HL-60/S4 (cell line): ENCODE results near the gene SAA1.
"Not testable (repeated sequence)": the region's sequence is repeated elsewhere in the genome, so short reads cannot be mapped to it uniquely, and the experiment has no call there.

ENCODE experiments used
- in situ Hi-C: fragments of 300-500 bp; cut with MboI; formaldehyde crosslinking; loops from 2 replicates; pipeline ENCODE4 v1.14.3; 2022; ENCODE audit warnings: low sequenced_read_pairs

Gene SAA1

DNA sequence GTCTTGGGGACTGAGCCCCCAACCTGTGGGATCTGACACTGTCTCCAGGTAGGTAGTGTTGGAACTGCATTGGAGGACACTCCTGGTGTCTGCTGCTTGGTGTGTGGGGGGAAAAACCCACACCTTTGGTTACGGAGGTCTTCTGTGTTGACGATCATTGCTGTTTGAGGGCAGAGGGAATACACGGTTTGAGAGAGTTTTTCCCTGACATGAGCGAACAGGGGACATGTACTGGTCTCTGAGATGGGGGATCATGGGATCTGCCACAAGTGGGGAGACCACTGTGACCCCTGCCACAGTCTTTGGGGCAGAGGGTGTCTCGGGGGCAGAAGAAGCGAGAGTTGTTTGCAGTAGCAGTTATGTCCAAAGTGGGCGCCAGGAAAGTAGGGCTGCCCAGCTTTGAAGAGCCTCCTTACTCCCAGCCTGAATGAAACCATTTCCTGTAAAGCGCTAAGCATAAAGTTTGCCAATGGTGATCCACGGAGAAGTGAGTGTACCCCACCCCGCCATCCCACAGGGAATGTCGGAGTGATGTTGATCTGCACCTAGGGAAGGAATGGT lies 12.2 kb upstream of the SAA1 start:
- in situ Hi-C loops, result no loop called here

DNA sequence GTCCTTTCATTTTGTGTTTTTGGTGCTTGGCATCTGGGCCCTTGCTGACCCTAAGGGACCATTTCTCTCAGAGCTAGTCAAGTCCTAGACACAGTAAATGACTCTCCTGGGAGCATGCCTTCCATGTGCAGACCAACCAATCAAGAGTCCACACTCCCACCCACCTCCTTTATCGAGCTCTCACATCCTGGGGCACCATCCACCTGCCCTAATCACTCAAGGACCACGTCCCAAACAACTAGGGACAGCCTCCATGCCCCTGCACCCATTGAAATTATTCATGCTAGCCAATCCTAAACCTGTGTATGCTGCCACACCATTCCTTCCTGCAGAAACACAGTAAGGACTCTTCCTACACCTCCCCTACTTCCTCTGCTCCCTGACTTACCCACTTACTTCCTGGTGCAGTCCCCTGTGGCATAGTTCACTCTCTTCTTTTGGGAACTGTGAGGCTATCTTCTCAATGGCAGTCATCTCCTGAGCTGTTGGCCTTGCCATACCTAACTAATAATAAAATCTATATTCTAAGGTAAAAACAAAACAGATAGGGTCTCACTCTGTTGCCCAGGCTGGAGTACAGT lies 11.2 kb upstream of the SAA1 start:
- in situ Hi-C loops, result no loop called here

DNA sequence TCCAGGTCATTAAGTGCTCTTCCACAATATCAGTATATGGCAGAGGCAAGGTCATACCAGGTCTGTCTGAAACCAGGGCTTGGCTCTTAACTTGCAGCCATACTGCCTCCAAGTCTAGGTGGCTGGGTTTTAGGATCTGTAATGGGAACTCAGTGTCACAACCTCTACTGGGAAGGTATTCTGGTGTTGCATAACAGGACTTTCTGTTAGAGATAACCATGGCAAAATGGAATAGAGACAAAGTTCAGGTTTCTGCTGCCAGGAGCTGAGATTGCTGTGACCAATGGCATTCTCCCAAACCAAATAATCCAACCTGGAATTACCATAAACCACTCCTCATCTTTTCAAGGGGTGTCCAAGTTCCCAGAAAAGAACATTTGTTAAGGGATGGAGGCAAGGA lies 6.8 kb upstream of the SAA1 start:
- in situ Hi-C loops, result no loop called here

DNA sequence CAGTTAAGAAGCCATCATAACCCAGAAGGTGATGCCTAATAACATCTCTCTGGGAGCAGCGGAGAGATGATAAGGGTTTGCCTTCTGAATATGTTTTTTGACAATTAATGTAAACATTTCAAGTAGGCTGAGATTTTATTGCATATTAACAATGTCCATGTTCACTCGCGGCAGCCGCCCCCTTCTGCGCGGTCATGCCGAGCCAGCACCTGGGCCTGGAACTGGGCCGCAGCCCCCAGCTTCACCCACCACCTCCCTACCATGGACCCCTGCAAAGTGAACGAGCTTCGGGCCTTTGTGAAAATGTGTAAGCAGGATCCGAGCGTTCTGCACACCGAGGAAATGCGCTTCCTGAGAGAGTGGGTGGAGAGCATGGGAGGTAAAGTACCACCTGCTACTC lies 4.3 kb upstream of the SAA1 start:
- in situ Hi-C loops, result no loop called here

DNA sequence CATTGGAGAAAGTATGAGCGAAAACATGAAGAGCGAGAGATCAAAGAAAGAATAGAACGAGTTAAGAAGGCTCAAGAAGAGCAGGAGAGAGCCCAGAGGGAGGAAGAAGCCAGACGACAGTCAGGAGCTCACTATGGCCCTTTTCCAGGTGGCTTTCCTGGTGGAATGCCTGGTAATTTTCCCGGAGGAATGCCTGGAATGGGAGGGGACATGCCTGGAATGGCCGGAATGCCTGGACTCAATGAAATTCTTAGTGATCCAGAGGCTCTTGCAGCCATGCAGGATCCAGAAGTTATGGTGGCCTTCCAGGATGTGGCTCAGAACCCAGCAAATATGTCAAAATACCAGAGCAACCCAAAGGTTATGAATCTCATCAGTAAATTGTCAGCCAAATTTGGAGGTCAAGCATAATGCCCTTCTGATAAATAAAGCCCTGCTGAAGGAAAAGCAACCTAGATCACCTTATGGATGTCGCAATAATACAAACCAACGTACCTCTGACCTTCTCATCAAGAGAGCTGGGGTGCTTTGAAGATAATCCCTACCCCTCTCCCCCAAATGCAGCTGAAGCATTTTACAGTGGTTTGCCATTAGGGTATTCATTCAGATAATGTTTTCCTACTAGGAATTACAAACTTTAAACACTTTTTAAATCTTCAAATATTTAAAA lies 3.2 kb upstream of the SAA1 start:
- in situ Hi-C loops, result not testable (repeated sequence)

DNA sequence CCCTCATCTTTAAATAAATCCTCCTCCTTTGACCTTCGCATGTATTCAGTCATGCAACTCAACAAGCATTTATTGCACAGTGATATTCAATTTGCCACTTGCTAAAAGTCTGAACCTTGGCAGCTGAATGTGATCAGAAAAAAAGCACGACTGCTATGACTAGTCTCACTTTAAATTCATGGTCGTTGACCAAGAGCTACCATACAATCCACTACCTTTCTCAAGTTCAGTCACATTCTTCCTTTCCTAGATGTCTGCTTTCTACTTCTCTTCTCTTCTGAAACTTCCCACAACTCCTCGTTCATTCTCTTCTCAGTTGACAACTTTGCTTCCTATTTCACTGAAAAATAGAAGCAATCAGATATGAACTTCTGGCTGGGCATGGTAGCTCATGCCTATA lies 2.0 kb upstream of the SAA1 start:
- in situ Hi-C loops, result no loop called here

DNA sequence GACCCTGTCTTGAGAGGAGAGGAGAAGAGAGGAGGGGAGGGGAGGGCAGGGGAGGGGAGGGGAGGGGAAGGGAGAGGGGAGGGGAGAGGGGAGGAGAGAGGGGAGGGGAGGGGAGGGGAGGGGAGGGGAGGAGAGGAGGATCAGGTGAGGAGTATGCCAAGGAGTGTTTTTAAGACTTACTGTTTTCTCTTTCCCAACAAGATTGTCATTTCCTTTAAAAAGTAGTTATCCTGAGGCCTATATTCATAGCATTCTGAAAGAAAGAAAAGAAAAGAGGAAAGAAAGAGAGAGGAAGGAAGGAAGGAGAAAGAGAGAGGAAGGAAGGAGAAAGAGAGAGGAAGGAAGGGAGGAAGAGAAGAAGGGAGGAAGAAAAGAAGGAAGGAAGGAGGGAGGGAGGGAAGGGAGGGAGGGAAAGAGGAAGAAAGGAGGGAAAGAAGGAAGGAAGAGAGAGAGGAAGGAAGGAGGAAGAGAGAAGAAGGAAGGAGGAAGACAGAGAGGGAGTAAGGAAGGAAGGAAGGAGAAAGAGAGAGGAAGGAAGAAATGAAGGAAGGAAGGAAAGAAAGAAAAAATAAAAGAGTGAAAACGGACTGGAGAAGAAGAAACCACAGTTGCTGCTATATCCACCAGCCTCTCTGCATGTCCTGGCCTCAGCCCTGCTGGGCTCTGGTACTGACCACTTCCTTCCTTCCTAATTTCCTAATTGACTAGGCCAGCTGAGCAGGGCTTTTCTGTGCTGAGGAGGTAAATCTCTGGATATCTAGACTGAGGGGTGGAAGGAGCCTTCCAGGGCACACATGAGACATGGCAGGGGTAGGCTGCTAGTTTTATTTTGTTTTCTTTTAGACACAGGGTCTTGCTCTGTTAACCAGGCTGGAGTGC lies 1.1 kb upstream of the SAA1 start:
- in situ Hi-C loops, result no loop called here

DNA sequence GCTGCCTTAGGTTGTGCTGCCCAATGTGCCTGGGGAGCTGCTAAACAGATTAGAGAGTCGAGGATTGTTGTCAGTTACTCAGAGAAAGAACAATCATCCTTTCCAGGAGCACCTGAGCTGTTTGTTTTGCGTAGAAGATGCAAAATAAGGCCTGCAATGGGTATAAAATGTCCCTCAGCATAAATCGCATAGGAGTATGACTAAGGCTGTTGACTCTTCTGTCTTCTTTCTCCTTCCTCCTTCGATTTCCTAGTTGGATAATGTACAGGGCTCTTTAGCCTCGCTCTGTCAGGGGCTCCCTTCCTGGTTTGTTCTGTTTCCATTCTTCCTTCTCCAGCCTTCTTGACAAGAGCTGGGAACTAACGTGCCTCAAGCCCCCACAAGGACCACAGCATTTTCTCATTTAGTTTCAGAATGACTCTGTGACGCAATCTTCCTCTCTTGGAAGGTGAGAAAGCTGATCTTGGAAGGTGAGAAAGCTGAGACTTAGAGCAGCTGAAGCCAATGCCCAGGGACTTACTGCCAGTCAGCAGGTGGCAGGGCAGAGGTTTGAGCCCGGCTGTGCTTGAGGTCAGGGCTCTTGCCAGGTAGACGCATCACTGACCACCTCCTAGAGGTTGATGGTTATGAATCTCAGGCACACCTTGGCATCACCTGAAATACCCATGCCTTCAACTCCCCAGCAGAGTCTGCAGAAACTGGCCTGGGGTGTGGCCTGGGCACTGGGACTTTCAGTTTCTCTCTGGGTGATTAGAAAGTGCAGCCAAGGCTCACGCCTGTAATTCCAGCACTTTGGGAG lies 1.5 kb downstream of the SAA1 start:
- in situ Hi-C loops, result not testable (repeated sequence)

DNA sequence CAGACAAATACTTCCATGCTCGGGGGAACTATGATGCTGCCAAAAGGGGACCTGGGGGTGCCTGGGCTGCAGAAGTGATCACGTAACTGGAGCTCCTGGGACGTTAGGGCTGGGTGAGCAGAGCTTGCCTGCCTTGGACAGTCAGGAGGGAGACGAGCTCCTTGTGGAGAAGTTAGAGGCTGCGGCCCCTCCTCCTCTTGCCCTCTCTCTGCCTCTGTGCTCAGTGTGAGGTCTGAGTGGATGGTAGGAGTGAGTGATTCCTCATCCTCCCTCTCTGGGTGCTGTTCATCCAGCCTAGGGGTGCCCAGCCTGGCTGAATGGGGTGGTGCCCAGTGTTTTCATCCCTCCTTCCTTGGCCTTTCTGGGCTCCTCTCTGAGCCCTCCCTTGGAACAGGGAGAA lies 3.2 kb downstream of the SAA1 start:
- in situ Hi-C loops, result not testable (repeated sequence)

DNA sequence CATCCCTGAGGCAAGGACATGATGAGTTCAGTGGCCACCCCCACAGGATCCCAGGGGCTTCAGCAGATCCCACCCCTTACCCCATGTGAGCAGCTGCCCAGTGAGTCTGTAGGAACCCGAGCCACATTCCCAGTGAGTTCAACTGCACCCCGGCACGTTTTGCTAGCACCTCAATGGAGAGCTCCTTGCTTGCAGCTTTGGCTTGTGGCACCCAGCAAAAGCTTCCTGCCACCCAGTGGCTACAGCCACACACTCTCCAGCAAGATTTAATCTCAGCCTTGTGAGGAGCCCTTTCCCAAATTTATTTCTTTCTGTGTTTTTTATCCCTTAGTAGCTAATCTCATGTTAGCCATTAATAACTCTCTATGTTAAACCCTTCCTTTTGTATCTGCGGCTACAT lies 4.0 kb downstream of the SAA1 start:
- in situ Hi-C loops, result no loop called here

DNA sequence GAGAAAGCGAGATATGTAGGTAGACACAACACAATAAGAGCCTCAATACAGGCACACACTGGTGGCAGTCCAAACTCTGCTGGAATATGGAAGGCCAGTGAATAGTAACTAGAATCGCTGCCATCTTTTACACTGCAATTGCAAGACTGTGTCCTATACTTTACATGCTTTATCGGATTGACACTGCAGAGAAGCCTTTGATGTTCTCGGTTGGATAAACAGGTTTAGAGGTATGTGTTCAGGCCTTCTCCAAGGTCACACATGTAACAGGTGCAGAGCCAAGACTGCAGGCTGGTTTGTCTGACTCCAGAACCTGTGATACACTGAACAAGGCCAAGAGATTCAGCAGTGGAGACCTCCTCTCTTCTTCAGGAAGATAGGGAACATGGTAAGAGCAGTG lies 5.1 kb downstream of the SAA1 start:
- in situ Hi-C loops, result no loop called here

DNA sequence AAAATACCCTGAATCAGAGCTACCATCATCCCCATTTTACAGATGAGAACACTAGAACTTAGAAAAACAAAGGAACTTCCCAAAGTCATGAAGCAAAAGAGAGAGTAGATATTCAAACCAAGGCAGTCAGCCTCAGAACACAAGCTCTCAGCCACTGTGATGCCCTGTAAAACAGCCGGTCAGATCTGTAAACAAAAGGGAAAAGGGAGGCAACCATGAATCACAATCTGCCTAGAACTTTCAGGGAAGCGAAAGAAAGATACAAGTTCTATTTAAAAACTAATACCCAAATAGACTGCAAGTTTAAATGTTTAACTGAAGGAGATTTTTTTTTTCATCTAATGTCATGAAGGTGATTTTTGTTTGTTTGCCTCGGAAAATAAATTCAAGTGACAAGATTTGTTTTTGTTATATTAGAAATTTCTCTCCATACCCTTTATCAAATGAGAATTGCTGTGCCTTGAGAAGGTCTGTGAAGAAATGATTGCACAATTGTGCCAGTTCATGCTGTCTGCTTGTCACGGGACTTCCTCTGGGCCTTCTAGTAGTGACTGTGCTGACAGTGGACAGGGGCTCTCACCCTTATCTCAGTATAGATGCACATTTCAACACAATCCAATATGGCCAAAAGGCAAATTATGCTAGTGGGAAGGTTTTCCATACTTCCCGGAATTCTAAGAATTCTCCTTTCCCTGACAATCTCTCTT lies 11.7 kb downstream of the SAA1 start:
- in situ Hi-C loops, result no loop called here

DNA sequence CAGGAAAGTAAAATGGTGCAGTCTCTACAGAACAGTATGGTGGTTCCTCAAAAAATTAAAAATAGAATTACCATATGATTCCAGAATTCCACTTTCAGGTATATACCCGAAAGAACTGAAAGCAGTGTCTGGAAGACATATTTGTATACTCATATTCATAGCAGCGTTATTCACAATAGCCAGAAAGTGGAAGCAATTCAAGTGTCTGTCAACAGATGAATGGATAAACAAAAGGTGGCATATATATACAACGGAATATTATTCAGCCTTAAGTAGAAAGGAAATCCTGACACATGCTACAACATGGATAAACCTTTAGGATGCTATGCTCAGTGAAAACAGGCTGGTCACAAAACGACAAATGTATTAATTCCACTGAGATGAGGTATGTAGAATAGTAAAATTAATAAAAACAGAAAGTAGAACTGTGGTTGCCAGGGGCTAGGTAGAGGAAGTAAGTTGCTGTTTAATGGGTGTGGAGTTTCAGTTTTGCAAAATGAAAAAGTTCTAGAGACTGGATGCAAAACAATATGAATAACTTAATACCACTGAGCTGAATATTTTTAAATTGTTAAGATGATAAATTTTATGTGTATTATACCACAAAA lies 14.5 kb downstream of the SAA1 start:
- in situ Hi-C loops, result no loop called here

DNA sequence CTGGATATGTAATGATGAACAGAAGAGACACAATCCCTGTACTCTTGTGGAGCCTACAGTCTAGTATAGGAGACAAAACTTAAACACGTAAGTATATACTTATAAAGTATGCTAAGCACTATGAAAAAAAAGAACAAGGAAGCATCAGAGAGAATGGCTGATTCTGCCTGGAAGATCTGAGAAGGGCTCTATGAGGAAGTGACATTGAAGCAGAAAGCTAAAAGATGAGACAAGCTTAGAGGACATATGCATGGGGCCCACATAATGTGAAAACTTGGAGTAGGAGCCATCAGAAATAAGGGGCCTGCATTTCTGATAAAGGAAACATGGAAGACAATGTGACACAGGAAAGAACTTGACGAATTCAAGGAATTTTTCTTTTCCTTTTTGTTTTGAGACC lies 16.6 kb downstream of the SAA1 start:
- in situ Hi-C loops, result no loop called here

DNA sequence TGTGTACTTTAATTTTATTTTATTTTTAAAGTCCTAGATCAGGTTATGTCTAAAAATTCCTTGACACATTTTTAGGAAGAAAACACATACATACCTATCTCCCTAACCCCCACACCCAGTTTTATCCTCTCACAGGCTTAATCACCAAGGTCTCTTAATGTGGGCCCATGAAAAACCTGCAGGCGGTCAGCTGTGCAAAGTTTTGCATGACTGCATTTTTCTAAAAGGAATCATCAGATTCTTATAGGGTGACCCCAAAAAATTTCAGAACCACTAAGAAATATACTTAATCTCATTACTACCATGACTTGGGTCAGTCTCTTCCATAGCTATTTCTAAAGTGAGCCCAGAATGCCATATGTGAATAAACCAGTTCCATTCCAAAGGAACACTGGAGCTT lies 19.8 kb downstream of the SAA1 start:
- in situ Hi-C loops, result no loop called here

DNA sequence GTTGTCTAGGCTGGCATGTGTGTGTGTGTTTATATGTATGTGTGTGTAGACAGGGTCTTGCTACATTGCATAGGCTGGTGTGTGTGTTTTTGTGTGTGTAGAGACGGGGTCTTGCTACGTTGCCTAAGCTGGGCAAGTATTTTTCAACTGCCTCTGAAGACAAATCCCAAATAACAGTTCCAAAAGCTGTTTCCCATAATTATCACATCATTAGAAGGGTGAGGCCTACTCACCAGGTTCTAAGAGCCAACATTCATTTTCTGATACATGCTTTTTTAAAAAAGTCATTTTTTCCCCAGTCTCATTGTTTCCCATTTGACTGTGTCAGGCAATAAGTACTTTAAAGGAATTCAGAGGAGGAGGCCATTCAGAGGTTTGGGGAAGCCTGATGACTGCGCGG lies 22.8 kb downstream of the SAA1 start:
- in situ Hi-C loops, result no loop called here

DNA sequence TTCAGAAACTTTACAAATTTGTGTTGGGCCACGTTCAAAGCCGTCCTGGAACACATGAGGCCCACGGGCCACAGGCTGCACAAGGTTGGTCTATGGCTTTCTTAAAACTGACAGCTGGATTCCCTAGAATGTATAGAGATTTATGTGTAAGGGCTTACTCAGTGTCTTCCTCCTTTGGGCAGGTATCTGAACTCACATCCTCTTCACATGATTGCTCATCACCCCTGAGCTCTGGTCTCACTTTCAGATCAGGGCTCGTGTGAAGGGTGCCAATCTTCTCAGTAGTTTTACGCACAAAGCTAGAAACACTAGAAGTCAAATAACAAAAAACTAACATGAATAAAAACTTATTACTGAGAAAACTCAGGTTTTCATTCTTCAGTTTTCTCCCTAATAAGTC lies 28.8 kb downstream of the SAA1 start:
- in situ Hi-C loops, result no loop called here

DNA sequence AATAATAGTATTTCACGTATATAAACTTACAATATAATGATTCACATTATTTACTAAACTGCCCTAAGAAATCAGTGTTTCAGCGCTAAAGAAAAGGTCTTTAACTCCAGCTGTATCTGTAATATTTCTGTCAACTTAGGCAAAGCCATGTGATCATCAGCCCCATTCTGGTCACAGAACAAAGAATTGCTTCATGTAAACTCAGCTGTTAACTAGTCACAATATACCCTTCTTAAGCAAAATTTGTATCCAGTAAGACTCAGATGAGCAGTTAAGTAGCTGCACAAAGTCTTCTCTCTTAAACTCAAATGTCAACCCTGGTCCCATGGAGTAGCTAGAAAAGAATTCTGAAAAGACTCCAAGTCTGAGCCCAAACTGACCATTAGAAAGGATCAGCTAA lies 29.3 kb downstream of the SAA1 start:
- in situ Hi-C loops, result no loop called here

DNA sequence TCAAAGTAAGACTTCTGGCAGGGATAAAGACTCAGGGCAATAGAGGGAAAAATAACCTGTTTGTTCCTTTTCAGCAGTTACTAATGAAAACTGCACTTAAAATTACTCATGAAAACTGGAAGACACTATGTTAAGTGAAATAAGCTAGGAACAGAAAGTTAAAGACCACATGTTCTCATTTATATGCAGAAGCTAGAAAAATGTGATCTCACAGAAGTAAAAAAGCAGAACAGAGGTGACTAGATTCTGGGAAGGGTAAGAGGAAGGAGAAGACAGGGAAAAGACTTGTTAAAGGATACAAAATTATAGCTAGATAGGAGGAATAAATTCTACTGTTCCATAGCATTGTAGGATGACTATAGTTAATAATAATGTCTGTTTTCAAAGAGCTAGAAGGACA lies 33.7 kb downstream of the SAA1 start:
- in situ Hi-C loops, result no loop called here

DNA sequence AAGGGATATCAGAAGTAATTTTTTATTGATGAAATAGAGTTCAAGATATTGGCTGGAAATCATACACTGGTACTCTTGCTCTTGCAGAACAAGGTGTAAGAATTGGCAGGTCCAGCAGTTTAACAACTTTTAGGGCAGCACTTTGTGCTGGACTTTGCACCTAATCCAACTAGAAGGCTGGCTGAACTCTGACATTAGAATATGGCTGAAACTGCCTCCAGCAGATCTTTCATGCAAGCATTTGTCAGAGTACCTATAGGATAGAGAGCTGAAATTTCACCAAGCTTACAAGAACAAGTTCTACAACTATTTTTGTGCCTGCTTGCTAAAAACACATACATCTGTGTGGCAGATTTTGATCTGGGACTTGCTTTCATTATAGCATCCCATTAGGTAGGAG lies 38.7 kb downstream of the SAA1 start:
- in situ Hi-C loops, result no loop called here
